ENCODE results near the gene RABL6. TPM values are rescaled to one million over a fixed set of nuclear protein-coding genes. Genes with fewer than 3 reads are reported as not detected.
A peak's percentile ranks its signal among the peaks of the same experiment; 100 is the strongest.

Gene RABL6
- total RNA-seq, 1 donor from 2014 or later, result 69.4 TPM

DNA sequence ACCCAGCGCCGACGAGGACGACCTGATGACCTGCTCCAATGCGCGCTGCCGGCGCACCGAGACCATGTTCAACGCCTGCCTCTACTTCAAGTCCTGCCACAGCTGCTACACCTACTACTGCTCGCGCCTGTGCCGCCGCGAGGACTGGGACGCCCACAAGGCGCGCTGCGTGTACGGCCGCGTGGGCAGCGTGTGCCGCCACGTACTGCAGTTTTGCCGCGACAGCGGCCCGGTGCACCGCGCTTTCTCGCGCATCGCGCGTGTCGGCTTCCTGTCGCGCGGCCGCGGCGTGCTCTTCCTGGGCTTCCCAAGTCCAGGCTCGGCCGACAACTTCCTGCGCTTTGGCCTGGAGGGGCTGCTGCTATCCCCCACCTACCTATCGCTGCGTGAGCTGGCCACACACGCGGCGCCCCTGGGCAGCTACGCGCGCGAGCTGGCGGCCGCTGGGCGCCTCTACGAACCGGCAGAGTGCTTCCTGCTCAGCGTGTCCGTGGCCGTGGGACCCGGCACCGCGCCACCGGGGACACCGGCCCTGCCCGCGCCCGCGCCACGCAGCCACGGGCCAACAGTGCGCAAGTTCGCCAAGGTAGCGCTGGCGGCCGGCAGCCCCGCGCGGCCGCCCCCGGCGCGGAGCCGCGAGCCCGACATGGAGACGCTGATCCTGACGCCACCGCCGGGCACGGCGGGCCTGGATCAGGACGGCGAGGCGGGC lies 38.8 kb downstream of the RABL6 start:
- no peaks in the 10 kb centered on the region for H3K36me3 Mint-ChIP-seq (ENCODE audit: low read depth, unreplicated experiment)
- peak; percentile 96 for TF ChIP-seq EZH2 (IDR thresholded peaks at IDR 0.05; ENCODE audit: insufficient read depth, low read length)
- TF ChIP-seq, protein P1, sequence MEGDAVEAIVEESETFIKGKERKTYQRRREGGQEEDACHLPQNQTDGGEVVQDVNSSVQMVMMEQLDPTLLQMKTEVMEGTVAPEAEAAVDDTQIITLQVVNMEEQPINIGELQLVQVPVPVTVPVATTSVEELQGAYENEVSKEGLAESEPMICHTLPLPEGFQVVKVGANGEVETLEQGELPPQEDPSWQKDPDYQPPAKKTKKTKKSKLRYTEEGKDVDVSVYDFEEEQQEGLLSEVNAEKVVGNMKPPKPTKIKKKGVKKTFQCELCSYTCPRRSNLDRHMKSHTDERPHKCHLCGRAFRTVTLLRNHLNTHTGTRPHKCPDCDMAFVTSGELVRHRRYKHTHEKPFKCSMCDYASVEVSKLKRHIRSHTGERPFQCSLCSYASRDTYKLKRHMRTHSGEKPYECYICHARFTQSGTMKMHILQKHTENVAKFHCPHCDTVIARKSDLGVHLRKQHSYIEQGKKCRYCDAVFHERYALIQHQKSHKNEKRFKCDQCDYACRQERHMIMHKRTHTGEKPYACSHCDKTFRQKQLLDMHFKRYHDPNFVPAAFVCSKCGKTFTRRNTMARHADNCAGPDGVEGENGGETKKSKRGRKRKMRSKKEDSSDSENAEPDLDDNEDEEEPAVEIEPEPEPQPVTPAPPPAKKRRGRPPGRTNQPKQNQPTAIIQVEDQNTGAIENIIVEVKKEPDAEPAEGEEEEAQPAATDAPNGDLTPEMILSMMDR (IDR thresholded peaks at IDR 0.05; ENCODE audit: insufficient read depth, low read depth, low read length), result no peak
- Histone ChIP-seq H3K4me2 (ENCODE audit: low read length) (no peak overlapping the region), H4K20me1 (ENCODE audit: insufficient read depth, low read length) (peaks cover 19% of the 10 kb centered on the region), H3K27me3 (ENCODE audit: insufficient read depth, low read length) (peaks cover 7% of the 10 kb centered on the region), H3K9ac (ENCODE audit: low read length) (no peak overlapping the region), H3K36me3 (ENCODE audit: insufficient read depth, low read length) (no peaks in the 10 kb centered on the region), H3K9me3 (ENCODE audit: insufficient read depth, low read depth, low read length) (peaks cover 6% of the 10 kb centered on the region), H3K79me2 (ENCODE audit: insufficient read depth, low read length) (peaks cover 11% of the 10 kb centered on the region), H3K4me3 (ENCODE audit: insufficient read depth, low read depth, low read length) (no peak overlapping the region), H3K27ac (ENCODE audit: low read depth, low read length) (no peak overlapping the region), H3K4me1 (ENCODE audit: insufficient read depth, low read length) (peaks cover 13% of the 10 kb centered on the region), H2AFZ (ENCODE audit: low read depth, low read length) (no peak overlapping the region)
- no peaks in the 10 kb centered on the region for H3K27me3 Mint-ChIP-seq (ENCODE audit: low read depth, unreplicated experiment)
- no peak for FAIRE-seq
- H3K4me1 Mint-ChIP-seq (ENCODE audit: low read depth, unreplicated experiment), result peaks cover 5% of the 10 kb centered on the region
- peak overlapping the region; percentile 34 for H3K27ac Mint-ChIP-seq (ENCODE audit: unreplicated experiment)
- no peak for DNase-seq (ENCODE audit: low read depth)
- no peak overlapping the region for H3K4me3 Mint-ChIP-seq (ENCODE audit: unreplicated experiment)
- H3K9me3 Mint-ChIP-seq (ENCODE audit: unreplicated experiment), result peaks cover 3% of the 10 kb centered on the region

DNA sequence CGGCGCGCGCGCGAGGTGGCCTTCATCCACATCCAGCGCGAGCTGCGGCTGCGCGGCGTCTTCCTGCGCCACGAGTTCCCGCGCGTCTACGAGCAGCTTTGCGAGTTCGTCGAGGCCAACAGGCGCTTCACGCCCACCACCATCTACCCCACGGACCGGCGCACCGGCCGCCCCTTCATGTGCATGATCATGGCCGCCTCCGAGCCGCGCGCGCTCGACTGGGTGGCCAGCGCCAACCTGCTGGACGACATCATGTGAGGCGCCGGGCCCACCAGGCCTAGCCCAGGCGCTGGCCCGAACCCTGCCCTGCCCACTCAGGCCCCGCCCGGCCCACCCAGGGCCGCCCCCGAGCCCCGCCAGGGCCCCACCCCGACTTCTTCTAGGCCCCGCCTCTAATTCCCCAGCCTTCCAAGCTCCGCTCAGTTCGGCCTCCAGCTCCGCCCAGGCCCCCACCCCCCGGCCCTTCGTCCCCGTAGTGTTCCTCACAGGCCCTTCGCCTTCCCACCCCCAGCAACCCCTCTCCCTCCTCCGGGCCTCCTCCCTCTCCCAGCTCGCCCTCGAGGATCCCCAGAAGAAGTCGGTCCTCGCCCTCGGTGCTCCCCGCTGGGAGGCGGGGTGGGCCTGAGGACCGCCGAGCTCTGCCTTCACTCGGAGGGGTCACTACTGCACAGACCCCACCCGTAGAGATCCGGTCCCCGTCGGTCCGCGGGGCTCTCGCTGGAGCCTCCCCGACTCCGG lies 39.5 kb downstream of the RABL6 start:
- Histone ChIP-seq H3K9ac (ENCODE audit: low read length) (peak overlapping the region; percentile 85), H2AFZ (ENCODE audit: low read depth, low read length) (peak overlapping the region; percentile 34), H3K4me1 (ENCODE audit: insufficient read depth, low read length) (peaks cover 9% of the 10 kb centered on the region), H3K79me2 (ENCODE audit: insufficient read depth, low read length) (peaks cover 11% of the 10 kb centered on the region), H3K9me3 (ENCODE audit: insufficient read depth, low read depth, low read length) (peaks cover 6% of the 10 kb centered on the region), H3K4me3 (ENCODE audit: insufficient read depth, low read depth, low read length) (peak overlapping the region; percentile 70), H3K27me3 (ENCODE audit: insufficient read depth, low read length) (peaks cover 7% of the 10 kb centered on the region), H3K27ac (ENCODE audit: low read depth, low read length) (no peak overlapping the region), H3K36me3 (ENCODE audit: insufficient read depth, low read length) (no peaks in the 10 kb centered on the region), H4K20me1 (ENCODE audit: insufficient read depth, low read length) (peaks cover 15% of the 10 kb centered on the region), H3K4me2 (ENCODE audit: low read length) (peak overlapping the region; percentile 100)
- H3K4me3 Mint-ChIP-seq (ENCODE audit: unreplicated experiment), result peak overlapping the region; percentile 86
- H3K36me3 Mint-ChIP-seq (ENCODE audit: low read depth, unreplicated experiment), result no peaks in the 10 kb centered on the region
- peaks cover 3% of the 10 kb centered on the region for H3K9me3 Mint-ChIP-seq (ENCODE audit: unreplicated experiment)
- H3K27ac Mint-ChIP-seq (ENCODE audit: unreplicated experiment), result peak overlapping the region; percentile 89
- H3K27me3 Mint-ChIP-seq (ENCODE audit: low read depth, unreplicated experiment), result no peaks in the 10 kb centered on the region
- FAIRE-seq (no peak), DNase-seq (ENCODE audit: low read depth) (peak; percentile 29)
- TF ChIP-seq EZH2 (IDR thresholded peaks at IDR 0.05; ENCODE audit: insufficient read depth, low read length), result peak; percentile 10
- TF ChIP-seq, protein P1 (IDR thresholded peaks at IDR 0.05; ENCODE audit: insufficient read depth, low read depth, low read length), result no peak
- no peaks in the 10 kb centered on the region for H3K4me1 Mint-ChIP-seq (ENCODE audit: low read depth, unreplicated experiment)
